Heart left ventricle (tissue), 13 donors: ENCODE results near the gene GTSE1.

ENCODE experiments used
- CTCF ChIP-seq, 12 donors: fragments of 200-600 bp; sonication (generic) in 4 of 12; IDR thresholded peaks; one replicate each; pipeline versions ENCODE4 v1.5.0 to v1.8.0; 2018 to 2022; ENCODE audit warnings: antibody characterized with exemption in 12 of 12, mild to moderate bottlenecking in 5 of 12
- POLR2A ChIP-seq, 2 donors: fragments of 450-650 bp; IDR thresholded peaks; one replicate each; pipeline ENCODE4 v1.6.1; 2017; ENCODE audit warnings: antibody characterized with exemption in 2 of 2, mild to moderate bottlenecking in 2 of 2, moderate library complexity in 2 of 2
- donor health status: ischemic (EF 13 %, LVEDD 7.1; RV severe dilation, severe dysfunction).
- donor health status: DM: no; HTN: yes; CAD: no.
- donor health status: DM: no; HTN: no; CAD: no.
- donor health status: ischemic (EF 25% LVEDD 6.9; RV normal size, moderate dysfunction).
- donor health status: ischemic (EF 25% LVEDD 5.7; RV mildly dilated, moderate dysfunction).
- donor health status: ischemic (EF 35%, LVEDD 5.7; RV mildly dilated, moderate dysfunction).
- donor health status: nonischemic (EF 11% LVEDD 7.7; RV severe dilation, severe dysfunction).
- donor health status: DM: yes; HTN: yes; CAD: no.
- donor health status: PGD.
- donor health status: ischemic (EF 29% LVEDD 5.4; RV normal size, mild dysfunction).
- donor health status: nonischemic (EF 23%, LVEDD 6.1; RV moderate dilation, normal function).

GRCh38 chr22:46326066-46326680 is 29.5 kb downstream of the GTSE1 start:
- TF ChIP-seq CTCF (IDR thresholded peaks at IDR 0.05) (no peak), POLR2A (IDR thresholded peaks at IDR 0.05) (no peak)
